Mesodermal cell (in vitro differentiated cells): Measurements from ENCODE around the gene HIF3A.
"Not testable (repeated sequence)": the region's sequence is repeated elsewhere in the genome, so short reads cannot be mapped to it uniquely, and the experiment has no call there.

Source experiments
- H3K27ac ChIP-seq: 2 replicates; pipeline ENCODE4 v1.7.0; 2013; ENCODE audit warnings: mild to moderate bottlenecking, low read depth, low read length, moderate library complexity; ENCODE audit not compliant: severe bottlenecking
- H3K36me3 ChIP-seq: 2 replicates; pipeline ENCODE4 v1.7.1; 2013; ENCODE audit warnings: mild to moderate bottlenecking, low read length, moderate library complexity; ENCODE audit not compliant: control insufficient read depth, insufficient read depth
- H3K4me1 ChIP-seq: one replicate; pipeline ENCODE4 v1.7.1; 2013; ENCODE audit warnings: mild to moderate bottlenecking, low read length; ENCODE audit not compliant: insufficient read depth, control insufficient read depth, poor library complexity, severe bottlenecking
- H3K4me3 ChIP-seq: 2 replicates; pipeline ENCODE4 v1.7.0; 2013; ENCODE audit warnings: low read length, control low read depth, mild to moderate bottlenecking; ENCODE audit not compliant: insufficient read depth, poor library complexity, severe bottlenecking; ENCODE audit errors: extremely low read depth
- H3K9me3 ChIP-seq: 2 replicates; pipeline ENCODE4 v1.7.1; 2013; ENCODE audit warnings: mild to moderate bottlenecking, low read length, moderate library complexity; ENCODE audit not compliant: control insufficient read depth
- WGBS, 2 experiments: methylation state at CpG; one replicate each; pipeline ENCODE4 v1.1.5; 2013; ENCODE audit warnings: missing lambda C conversion rate in 2 of 2; ENCODE audit not compliant: insufficient coverage in 2 of 2; 5-methylcytosine and 5-hydroxymethylcytosine counted together

The HIF3A gene

DNA sequence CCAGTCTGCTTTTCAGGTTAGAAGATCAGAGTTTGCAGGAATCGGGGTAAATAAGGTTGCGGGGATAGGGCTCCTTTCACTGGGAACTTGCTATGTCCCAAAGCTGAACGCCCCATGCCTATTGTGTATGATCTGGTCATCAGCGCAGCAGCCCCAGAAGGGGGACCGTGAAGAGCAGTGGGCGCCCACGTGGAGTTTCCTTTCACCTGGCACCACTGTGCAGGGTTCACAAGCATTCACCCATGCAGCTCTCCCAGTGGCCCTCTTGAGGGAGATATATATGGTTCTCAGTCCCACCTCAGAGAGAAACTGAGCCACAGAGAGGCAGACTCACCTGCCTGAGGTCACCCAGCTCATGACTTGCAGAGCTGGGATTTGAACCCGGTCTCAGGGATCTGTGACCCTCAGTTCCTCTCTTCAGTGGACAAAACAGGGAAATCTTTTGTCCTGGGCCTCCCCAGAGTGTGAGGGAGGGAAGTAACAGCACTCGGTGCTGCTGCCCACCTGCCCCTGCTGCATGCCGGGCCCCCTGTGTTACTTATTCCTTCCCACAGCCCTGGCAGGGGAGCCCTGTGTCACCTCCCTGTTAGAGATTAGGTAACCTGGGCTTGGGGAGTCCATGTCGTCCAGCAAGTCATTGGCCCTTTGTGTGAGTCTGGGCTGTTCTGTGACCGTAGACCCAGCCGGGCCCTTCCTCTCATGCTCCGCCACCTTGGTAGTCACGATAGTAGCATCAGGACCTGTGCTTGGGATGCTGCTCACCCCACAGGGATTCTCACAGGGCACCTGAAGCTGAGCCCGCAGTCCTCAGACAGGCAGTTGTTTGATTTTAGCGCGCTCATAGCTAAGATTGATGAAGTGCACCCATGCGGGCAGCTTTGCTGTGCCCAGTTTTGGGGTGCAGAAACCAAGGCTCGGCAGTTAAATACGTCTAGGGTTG lies 78.0 kb downstream of the HIF3A start:
- Histone ChIP-seq H3K4me3 (no peak overlapping the region), H3K4me1 (peaks cover 30% of the 10 kb centered on the region), H3K27ac (no peak overlapping the region), H3K36me3 (peaks cover 64% of the 10 kb centered on the region), H3K9me3 (no peaks in the 10 kb centered on the region)
- 91 to 94% methylated on average over 18 of the region's 21 CpGs for WGBS, 2 experiments

DNA sequence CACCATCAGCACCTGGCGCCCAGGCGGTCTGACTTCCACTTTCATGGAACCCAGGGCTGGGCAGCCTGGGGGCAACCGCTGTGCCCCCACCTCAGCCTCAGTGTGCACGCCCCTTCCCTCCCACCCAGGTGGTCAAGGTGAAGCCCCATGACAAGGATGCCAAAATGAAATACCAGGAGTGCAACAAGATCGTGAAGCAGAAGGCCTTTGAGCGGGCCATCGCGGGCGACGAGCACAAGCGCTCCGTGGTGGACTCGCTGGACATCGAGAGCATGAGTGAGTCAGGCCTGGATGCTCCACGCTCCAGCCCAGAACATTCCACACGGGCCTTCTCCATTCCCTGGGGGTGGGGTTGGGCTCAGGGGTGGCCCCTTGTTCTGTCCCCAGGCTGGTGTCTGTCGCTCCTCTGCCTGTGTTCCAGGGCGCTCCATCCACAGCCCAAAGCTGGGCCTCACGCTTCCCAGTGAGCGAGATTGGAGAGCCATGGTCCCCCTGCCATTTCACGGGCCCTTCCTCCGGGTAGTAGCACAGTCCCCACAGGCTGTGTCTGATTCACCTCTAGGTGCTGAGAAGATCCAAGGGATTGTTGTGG lies 78.7 kb downstream of the HIF3A start:
- peaks cover 66% of the 10 kb centered on the region for H3K36me3 ChIP-seq
- H3K27ac ChIP-seq, H3K4me3 ChIP-seq, H3K9me3 ChIP-seq: not testable (repeated sequence)
- peaks cover 30% of the 10 kb centered on the region for H3K4me1 ChIP-seq
- WGBS, 2 experiments, result 98% methylated on average over 7 to 9 of the region's 22 CpGs

DNA sequence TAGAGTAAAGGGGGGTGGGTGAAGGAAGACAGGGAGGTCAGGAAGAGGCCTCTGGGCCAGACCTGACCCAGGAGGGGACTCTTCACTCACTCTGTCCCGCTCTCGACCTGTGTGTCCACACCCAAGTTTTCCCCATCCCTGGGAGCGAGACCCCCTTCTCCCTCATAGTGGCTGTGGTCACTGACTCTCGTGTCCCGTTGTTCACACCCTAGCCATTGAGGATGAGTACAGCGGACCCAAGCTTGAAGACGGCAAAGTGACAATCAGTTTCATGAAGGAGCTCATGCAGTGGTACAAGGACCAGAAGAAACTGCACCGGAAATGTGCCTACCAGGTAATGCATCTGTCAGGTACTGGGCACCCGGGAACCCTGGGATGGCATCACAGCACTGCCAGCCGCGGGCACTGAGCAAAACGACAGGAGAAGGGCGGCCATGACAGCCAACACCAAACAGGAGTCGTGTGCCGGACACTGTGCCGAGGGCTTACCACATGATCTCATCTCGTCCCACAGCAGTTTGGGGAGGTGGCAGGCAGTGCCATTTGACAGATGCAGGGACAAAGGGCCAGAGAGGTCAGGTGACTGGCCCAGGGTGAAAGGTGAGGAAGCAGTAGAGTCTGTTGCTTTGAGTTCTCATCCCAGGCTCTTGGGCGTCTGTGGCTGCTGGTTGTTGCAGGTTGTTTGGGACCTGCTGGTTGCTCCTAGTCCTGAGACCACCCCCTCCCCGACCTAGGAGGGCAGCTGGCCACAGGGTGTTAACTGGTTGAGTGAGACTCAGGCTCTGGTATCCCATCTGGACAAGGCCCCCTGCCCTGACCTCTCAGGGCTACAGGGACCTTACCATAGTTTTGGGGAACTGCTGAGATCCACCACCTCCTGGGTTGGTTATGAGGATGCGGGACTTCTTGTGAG lies 79.7 kb downstream of the HIF3A start:
- Histone ChIP-seq H3K9me3 (no peaks in the 10 kb centered on the region), H3K36me3 (peaks cover 74% of the 10 kb centered on the region), H3K27ac (no peak overlapping the region), H3K4me1 (peaks cover 23% of the 10 kb centered on the region), H3K4me3 (no peak overlapping the region)
- WGBS, 2 experiments, result 96 to 98% methylated on average over 18 to 20 of the region's 20 CpGs

DNA sequence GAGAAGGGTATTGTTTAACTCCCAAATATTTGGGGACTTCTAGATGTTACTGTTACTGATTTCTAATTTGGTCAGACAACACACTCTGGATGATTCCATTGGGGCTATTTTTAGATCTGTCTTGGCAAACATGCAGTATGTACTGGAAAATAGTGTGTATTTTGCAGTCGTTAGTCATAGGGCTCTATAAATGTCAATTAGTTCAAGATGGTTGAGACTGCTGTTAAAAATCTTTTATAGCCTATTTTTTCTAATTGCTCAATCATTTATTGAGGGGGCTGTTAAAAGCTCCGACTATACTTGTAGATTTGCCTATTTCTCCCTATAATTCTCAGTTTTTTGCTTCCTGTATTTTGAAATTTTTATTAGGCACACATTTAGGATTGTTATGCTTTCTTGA lies 81.4 kb downstream of the HIF3A start:
- 100% methylated on average over 1 of the region's 2 CpGs; no CpG with 5 or more reads in 1 of the 2 experiments for WGBS, 2 experiments
- H3K27ac ChIP-seq, result no peak overlapping the region
- H3K4me3 ChIP-seq, result no peak overlapping the region
- H3K36me3 ChIP-seq, result peaks cover 84% of the 10 kb centered on the region
- H3K9me3 ChIP-seq, result no peaks in the 10 kb centered on the region
- H3K4me1 ChIP-seq, result peaks cover 6% of the 10 kb centered on the region

DNA sequence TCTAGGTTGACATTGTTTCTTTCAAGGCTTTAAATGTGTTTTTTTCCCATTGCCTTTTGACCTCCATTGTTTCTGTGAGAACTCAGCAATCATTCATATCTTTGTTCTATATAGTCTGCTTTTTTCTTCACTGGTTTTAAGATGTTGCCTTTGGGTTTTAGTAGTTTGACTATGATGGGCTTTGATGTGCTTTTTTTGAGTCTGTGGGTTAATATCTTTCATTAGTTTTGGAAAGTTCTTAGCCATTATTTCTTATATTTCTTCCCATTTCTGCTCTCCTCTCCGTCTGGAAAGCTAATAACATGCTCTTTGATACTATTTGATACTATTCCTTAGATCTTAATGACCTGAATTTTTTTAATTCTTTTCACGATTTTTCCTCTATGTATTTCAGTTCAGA lies 83.8 kb downstream of the HIF3A start:
- H3K9me3 ChIP-seq, result no peaks in the 10 kb centered on the region
- no peak overlapping the region for H3K27ac ChIP-seq
- H3K4me1 ChIP-seq, result no peaks in the 10 kb centered on the region
- WGBS, 2 experiments, result no CpG with 5 or more reads among the region's 2 CpGs
- H3K36me3 ChIP-seq, result peaks cover 96% of the 10 kb centered on the region
- no peak overlapping the region for H3K4me3 ChIP-seq

DNA sequence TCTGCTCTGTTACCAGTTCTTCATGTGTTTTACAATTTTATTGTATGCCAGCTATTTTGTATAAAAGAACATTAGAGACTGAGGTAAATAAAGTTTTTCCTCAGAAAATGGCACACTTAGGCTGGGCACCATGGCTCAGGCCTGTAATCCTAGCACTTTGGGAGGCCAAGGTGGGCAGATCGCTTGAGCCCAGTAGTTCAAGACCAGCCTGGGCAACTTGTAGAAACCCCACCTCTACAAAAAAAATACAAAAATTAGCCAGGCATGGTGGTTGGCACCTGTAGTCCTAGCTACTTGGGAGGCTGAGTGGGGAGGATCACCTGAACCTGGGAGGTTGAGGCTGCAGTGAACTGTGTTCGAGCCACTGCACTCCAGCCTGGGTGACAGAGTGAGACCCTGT lies 84.5 kb downstream of the HIF3A start:
- Histone ChIP-seq H3K36me3 (peaks cover 98% of the 10 kb centered on the region), H3K4me1 (no peaks in the 10 kb centered on the region), H3K4me3 (no peak overlapping the region), H3K27ac (no peak overlapping the region), H3K9me3 (no peaks in the 10 kb centered on the region)
- WGBS, 2 experiments, result no CpG with 5 or more reads among the region's 2 CpGs

DNA sequence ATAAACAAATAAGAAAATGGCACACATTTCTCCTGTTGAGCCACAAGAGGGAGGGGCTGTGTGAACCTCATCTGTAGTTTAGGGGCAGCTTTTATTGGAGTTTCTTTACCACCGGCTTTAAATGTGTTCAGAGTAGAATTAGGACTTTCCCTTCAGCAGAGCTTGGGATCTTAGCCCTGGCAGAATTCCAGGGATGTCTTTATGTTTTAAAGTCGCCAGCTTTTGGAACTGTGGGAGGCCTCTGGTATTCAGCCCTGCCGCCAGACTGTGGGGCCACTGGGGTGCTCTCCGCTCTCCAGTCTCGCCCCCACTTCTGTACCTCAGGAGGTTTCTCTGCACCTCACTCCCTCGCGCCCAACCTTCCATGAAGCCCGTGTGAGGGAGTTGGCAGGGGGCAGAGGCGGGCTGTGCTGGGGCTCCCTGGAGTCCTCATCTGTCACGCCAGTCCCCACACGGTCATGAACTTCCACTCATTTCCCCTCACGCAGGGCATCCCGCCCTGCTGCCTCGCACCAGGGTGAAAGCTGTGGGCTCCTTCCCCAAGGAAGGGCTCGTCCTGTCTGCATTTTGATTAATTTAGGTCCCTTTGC lies 85.0 kb downstream of the HIF3A start:
- H3K4me3 ChIP-seq, result no peak overlapping the region
- no peaks in the 10 kb centered on the region for H3K4me1 ChIP-seq
- 92 to 94% methylated on average over 13 to 14 of the region's 15 CpGs for WGBS, 2 experiments
- H3K9me3 ChIP-seq, result no peaks in the 10 kb centered on the region
- H3K36me3 ChIP-seq, result peaks cover 98% of the 10 kb centered on the region
- H3K27ac ChIP-seq, result no peak overlapping the region

DNA sequence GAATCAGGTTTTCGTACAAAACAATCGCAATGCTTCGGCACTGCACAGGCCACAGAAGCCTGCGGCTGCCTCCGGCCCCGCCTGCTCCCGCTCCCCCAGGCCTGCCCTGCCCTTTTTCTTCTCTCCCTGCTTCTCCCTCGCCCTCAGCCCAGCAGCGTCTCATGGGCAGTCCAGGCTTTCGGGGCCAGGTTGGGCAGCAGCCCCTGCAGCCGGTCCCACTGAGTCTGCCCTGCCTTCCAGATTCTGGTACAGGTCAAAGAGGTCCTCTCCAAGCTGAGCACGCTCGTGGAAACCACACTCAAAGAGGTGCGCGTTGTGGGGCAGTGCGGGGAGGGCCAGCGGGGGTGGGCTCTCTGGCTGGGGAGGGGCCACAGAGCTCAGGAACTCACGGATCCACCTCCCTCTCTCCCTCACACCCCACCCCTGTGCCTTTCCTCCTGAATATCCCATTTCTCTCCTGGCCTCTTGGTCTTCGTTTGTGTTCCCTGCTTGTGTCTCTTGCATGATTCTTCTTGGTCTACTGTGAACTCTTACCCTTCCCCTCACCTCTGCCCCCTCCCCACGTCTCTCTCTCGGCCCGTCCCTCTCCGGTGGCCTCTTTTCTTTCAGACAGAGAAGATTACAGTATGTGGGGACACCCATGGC lies 86.5 kb downstream of the HIF3A start:
- 92 to 96% methylated on average over 21 to 22 of the region's 23 CpGs for WGBS, 2 experiments
- no peaks in the 10 kb centered on the region for H3K4me1 ChIP-seq
- H3K9me3 ChIP-seq, result no peaks in the 10 kb centered on the region
- H3K27ac ChIP-seq, result no peak overlapping the region
- H3K4me3 ChIP-seq, result no peak overlapping the region
- H3K36me3 ChIP-seq, result peaks cover 98% of the 10 kb centered on the region

DNA sequence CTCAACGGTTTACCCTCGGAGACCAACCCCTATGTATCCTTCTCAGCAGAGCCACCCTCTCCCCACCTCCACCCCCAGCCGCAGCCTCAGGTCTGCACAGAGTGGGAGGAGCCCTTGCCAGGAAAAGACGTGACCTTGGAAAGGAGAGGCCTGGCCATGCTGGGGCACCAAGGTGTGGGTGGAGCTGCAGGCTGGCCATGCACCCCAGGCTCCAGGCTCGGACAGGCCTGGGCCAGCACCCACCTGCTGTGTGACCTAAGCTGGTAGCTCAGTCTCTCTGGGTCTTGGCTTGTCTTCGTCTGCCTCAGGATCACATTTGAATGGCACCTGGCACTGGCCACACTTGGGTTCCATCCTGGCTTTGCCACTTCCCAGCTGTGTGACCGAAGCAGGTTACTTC lies 87.0 kb downstream of the HIF3A start:
- WGBS, 2 experiments, result 96 to 98% methylated on average over 5 to 6 of the region's 7 CpGs
- Histone ChIP-seq H3K4me1 (no peaks in the 10 kb centered on the region), H3K9me3 (no peaks in the 10 kb centered on the region), H3K4me3 (no peak overlapping the region), H3K27ac (no peak overlapping the region), H3K36me3 (peaks cover 99% of the 10 kb centered on the region)

DNA sequence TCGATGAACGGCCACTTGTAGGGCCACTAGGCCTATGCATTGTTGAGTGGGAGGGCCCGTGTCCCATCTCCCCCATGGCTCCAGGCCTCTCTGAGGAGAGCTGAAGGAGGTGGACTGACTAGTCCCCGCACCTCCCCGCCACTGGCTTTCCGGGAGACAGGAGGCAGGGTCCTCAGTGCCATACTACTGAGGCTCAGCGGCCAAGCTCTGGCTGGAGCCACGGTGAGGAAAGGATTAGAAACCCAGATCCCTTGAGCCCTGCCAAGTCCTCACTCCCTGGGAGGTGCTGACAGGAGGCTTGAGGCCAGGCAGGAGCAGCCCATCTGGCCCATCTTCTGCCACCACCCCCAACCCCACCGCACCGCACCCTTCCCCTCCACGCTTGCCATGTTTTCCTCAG lies 87.6 kb downstream of the HIF3A start:
- Histone ChIP-seq H3K36me3 (peaks cover 99% of the 10 kb centered on the region), H3K27ac (no peak overlapping the region), H3K4me3 (no peak overlapping the region), H3K4me1 (no peaks in the 10 kb centered on the region), H3K9me3 (peaks cover under 1% of the 10 kb centered on the region)
- WGBS, 2 experiments, result 89 to 95% methylated on average over 4 to 8 of the region's 11 CpGs
